Left ventricle myocardium inferior (tissue), 1 donor: ENCODE measurements around the gene BCO1. TPM values are rescaled to one million over a fixed set of nuclear protein-coding genes. Genes with fewer than 3 reads are reported as not detected.

ENCODE experiments used
- DNase-seq: peaks from one replicate; pipeline ENCODE4 v3.0.0-alpha.2; 2020
- H3K27ac ChIP-seq: fragments of 200-600 bp; replicated peaks from 2 replicates; pipeline ENCODE4 v1.8.0; 2021
- H3K27me3 ChIP-seq: fragments of 200-600 bp; 2 replicates; pipeline ENCODE4 v1.8.0; 2021; ENCODE audit warnings: low read depth
- H3K36me3 ChIP-seq: fragments of 200-600 bp; 2 replicates; pipeline ENCODE4 v1.8.0; 2021
- H3K4me1 ChIP-seq: fragments of 200-600 bp; 2 replicates; pipeline ENCODE4 v1.8.0; 2021
- H3K4me3 ChIP-seq: fragments of 200-600 bp; 2 replicates; pipeline ENCODE4 v1.8.0; 2021; ENCODE audit warnings: mild to moderate bottlenecking, moderate library complexity
- H3K9me3 ChIP-seq: fragments of 200-600 bp; replicated peaks from 2 replicates; pipeline ENCODE4 v1.8.0; 2021
- intact Hi-C: fragments of 100-400 bp; cut with micrococcal nuclease; formaldehyde crosslinking; loops from one replicate; pipeline ENCODE4 v1.11.0; 2022
- total RNA-seq: library from RNA; stranded (reverse); fragmentation: NEBNext Ultra II Directional; extraction: Animal tissue kit (Norgen Biotek cat#: 25700); gene quantifications from one replicate; pipeline ENCODE4 v1.2.1, GENCODE V29; 2021
- TF ChIP-seq, protein P1 (sequence below): fragments of 200-600 bp; IDR thresholded peaks from 2 replicates; pipeline ENCODE4 v1.8.0; 2021; ENCODE audit warnings: antibody characterized with exemption, mild to moderate bottlenecking, borderline replicate concordance
- donor health status: DM: no; HTN: yes; CAD: no; lungs with severe emphysema.

BCO1 gene
- total RNA-seq, 1 donor from 2014 or later = not detected

DNA sequence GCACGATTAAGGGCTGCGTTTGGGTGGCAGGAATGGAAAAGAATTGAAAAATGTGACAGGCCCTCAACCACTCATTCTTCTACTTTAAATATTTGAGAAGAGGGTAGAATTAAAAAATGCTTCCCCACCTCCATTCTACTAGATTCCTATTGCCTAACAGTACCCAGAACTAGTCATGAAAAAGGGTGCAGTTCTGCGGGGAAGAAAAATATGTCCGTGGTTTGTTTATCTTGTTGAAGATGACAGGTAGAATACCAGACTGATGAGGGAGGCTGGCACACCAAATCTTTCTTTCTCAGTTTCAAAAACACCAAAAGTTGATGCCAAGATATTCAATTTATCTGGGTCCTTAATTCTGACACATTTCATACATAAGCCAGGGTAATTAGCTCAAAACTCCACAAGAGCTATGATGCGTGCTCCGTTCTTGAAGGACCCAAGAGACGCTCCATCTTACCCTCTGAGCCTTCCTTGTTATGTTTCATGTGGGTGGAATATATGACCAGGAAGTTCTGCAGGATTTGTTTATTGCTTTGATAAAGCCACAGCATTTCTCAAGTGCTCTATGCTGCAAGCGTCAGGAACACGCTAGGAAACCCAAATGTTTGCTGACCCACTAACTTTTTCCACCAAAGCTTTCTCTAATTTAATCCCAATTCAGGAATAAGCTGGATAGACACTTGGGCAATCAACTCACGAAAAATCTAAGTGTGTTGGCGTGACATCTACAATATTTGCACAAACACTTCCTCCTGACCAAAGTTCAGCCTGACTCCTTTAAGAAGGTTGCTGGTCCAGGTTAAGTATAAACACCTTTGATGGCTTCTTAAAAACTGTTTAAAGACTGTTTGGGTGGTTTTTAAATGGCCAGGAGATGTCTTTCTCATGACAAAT is 55.7 kb downstream of the BCO1 start:
- intact Hi-C loops = no loop called here
- Histone ChIP-seq H3K4me1 (no peaks in the 10 kb centered on the region), H3K4me3 (no peak overlapping the region), H3K27me3 (no peaks in the 10 kb centered on the region), H3K36me3 (no peaks in the 10 kb centered on the region), H3K27ac (no peak overlapping the region), H3K9me3 (no peaks in the 10 kb centered on the region)
- no peak for DNase-seq
- TF ChIP-seq, protein P1, sequence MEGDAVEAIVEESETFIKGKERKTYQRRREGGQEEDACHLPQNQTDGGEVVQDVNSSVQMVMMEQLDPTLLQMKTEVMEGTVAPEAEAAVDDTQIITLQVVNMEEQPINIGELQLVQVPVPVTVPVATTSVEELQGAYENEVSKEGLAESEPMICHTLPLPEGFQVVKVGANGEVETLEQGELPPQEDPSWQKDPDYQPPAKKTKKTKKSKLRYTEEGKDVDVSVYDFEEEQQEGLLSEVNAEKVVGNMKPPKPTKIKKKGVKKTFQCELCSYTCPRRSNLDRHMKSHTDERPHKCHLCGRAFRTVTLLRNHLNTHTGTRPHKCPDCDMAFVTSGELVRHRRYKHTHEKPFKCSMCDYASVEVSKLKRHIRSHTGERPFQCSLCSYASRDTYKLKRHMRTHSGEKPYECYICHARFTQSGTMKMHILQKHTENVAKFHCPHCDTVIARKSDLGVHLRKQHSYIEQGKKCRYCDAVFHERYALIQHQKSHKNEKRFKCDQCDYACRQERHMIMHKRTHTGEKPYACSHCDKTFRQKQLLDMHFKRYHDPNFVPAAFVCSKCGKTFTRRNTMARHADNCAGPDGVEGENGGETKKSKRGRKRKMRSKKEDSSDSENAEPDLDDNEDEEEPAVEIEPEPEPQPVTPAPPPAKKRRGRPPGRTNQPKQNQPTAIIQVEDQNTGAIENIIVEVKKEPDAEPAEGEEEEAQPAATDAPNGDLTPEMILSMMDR = no peak

DNA sequence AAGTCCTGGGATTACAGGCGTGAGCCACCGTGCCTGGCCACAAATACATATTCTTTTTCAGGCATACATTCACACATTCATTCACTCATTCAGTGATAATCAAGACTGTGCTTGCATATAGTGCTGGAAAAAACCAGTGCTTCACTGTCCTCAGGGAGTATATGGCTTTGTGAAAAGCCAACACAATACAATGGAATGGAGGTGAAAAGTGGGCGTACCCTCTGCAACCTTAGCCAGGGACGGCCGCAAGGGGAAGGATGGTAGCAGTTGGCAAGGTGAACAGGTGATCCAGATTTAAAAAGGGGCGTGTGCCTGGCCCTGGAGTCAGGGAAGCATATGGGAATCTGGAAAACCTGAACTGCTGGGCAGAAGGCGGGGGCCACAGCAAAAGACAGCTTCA is 58.1 kb downstream of the BCO1 start:
- Histone ChIP-seq H3K36me3 (no peaks in the 10 kb centered on the region), H3K9me3 (no peaks in the 10 kb centered on the region), H3K27me3 (no peaks in the 10 kb centered on the region), H3K27ac (no peak overlapping the region), H3K4me1 (no peaks in the 10 kb centered on the region), H3K4me3 (no peak overlapping the region)
- intact Hi-C loops = no loop called here
- DNase-seq = no peak
- TF ChIP-seq, protein P1 = no peak

DNA sequence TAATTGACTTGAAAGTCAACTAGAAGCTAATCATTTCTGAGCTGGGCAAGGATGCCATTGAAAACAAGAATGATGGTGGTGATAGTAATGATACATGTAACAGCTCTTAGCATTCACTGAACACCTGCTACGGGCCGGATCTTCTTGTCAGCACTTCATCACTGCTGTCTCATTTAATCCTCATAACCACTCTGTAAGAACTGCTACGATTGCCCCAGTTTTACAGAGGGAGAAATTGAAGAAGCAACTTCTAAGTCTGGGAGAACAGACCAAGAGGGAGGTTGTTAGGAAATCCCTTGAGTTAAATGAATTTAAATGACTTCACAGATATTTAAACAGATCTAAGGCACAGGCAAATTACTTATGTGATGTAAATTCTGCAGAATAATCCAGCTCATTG is 69.3 kb downstream of the BCO1 start:
- Histone ChIP-seq H3K9me3 (no peaks in the 10 kb centered on the region), H3K4me1 (peaks cover 9% of the 10 kb centered on the region), H3K4me3 (no peak overlapping the region), H3K27ac (no peak overlapping the region), H3K27me3 (no peaks in the 10 kb centered on the region), H3K36me3 (no peaks in the 10 kb centered on the region)
- intact Hi-C loops = no loop called here
- no peak for DNase-seq
- TF ChIP-seq, protein P1 = no peak

DNA sequence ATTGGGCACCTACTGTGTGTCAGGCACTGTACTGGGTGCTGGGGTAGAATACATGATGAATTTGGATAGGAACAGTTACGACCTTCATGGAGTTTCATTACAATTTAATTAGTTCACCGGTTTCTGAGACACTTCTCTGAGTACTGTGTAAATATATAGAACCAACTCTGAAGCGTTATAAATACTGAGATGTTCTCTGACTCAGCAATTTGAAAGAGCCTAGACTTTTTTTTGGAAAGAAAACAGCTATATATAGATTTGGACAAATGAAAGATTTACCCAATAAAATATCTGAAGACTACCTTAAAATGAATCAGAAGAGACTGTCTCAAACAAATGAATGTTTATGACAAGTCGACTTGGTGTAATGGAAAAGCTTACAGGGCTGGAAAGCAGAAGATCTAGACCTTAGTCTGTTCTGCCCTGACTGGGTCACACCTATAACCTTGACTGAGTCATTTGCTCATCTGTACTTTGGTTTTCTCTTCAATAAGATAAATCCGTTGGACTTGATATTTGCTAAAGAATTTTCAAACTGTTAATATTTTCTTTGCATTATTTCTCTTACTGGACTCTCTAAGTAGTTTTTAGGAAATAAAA is 71.7 kb downstream of the BCO1 start:
- Histone ChIP-seq H3K4me1 (peaks cover 32% of the 10 kb centered on the region), H3K36me3 (no peaks in the 10 kb centered on the region), H3K4me3 (no peak overlapping the region), H3K9me3 (no peaks in the 10 kb centered on the region), H3K27ac (no peak overlapping the region), H3K27me3 (no peaks in the 10 kb centered on the region)
- TF ChIP-seq, protein P1 = no peak
- intact Hi-C loops = no loop called here
- DNase-seq = no peak

DNA sequence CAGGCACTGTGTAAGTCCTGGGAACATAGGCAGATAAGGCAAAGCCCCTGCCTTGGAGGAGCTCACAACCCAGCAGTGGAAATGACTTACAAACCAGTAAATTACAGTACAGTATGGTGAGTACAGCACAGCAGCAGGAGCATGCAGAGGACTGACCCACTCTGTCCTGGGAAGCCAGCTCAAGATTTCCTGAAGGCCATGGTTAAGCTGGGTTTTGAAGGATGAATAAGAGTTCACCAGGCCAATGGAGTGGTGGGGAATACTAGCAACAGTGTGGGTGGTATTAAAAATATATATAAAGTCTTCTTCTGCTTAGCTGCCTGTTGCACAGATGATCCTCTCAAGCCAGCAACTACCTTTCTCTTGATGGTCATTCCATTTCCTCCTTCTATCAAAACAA is 73.3 kb downstream of the BCO1 start:
- no peaks in the 10 kb centered on the region for H3K36me3 ChIP-seq
- no peaks in the 10 kb centered on the region for H3K9me3 ChIP-seq
- no peaks in the 10 kb centered on the region for H3K27me3 ChIP-seq
- intact Hi-C loops = no loop called here
- H3K4me3 ChIP-seq = no peak overlapping the region
- TF ChIP-seq, protein P1 = no peak
- no peak for DNase-seq
- H3K27ac ChIP-seq = no peak overlapping the region
- H3K4me1 ChIP-seq = peaks cover 48% of the 10 kb centered on the region
